ENCODE measurements around the gene MRPL9. TPM values are rescaled to one million over a fixed set of nuclear protein-coding genes. Genes with fewer than 3 reads are reported as not detected.

MRPL9 gene
- total and polyA plus RNA-seq, 2 donors (not counting 1 experiment from before 2014, with no cell fraction given) = 65.5 to 84.6 TPM

GRCh38 chr1:151809290-151809984 is 46.1 kb upstream of the MRPL9 start:
- no peak overlapping the region for H2AFZ ChIP-seq (ENCODE audit: insufficient read depth, low read depth, low read length, poor library complexity, severe bottlenecking)
- H3K27me3 ChIP-seq (replicated peaks in 1 of 4; ENCODE audit: control extremely low read depth in 1 of 4, control insufficient read depth in 3 of 4, insufficient read depth in 4 of 4, low read length in 3 of 4) = no peaks in the 10 kb centered on the region
- no peak for DNase-seq
- H3K4me1 ChIP-seq (ENCODE audit: control insufficient read depth in 2 of 2, insufficient read depth in 2 of 2, low read length in 2 of 2) = peaks cover 2 to 3% of the 10 kb centered on the region in 2 donors
- H3K9me3 Mint-ChIP-seq (ENCODE audit: insufficient read depth) = no peaks in the 10 kb centered on the region
- WGBS (ENCODE audit: insufficient coverage) = 67% methylated on average over 2 of the region's 8 CpGs
- H3K9me3 ChIP-seq (ENCODE audit: control extremely low read depth in 1 of 3, control insufficient read depth in 2 of 3, insufficient read depth in 1 of 3, low read length in 2 of 3) = no peaks in the 10 kb centered on the region
- no peak overlapping the region for H3K9ac ChIP-seq (ENCODE audit: low read length)
- no peaks in the 10 kb centered on the region for H3K36me3 ChIP-seq (replicated peaks in 1 of 2; ENCODE audit: control extremely low read depth in 1 of 2, control insufficient read depth in 1 of 2, extremely low read depth in 1 of 2, insufficient read depth in 2 of 2, low read length in 1 of 2)
- no peak overlapping the region for H3K27ac Mint-ChIP-seq
- ChIA-PET CTCF (no interaction called here), POLR2A (interaction anchor here (0.6 kb wide), 1 partner anchor 580 kb away, joined by 6 read pairs; no protein-coding TSS in a partner anchor)
- H3K4me2 ChIP-seq (replicated peaks; ENCODE audit: low read depth, low read length, poor library complexity, severe bottlenecking) = no peak overlapping the region
- ATAC-seq (ENCODE audit: low read depth) = no peak
- no peak overlapping the region for H3K4me3 ChIP-seq (ENCODE audit: control extremely low read depth in 1 of 5, extremely low read depth in 1 of 5, insufficient read depth in 1 of 5, low read depth in 2 of 5, low read length in 4 of 5)
- H4K20me1 ChIP-seq (ENCODE audit: control insufficient read depth, insufficient read depth, low read length, poor library complexity, severe bottlenecking) = no peaks in the 10 kb centered on the region
- intact Hi-C loops (cut with micrococcal nuclease) = no loop called here
- no peaks in the 10 kb centered on the region for H3K79me2 ChIP-seq (ENCODE audit: control insufficient read depth, insufficient read depth, low read length)
- TF ChIP-seq CTCF (IDR thresholded peaks at IDR 0.05) (no peak), EZH2 (IDR thresholded peaks at IDR 0.05; ENCODE audit: borderline replicate concordance, insufficient read depth, low read depth, low read length, poor library complexity, severe bottlenecking) (no peak)
- no peak overlapping the region for H3K4me3 Mint-ChIP-seq
- H3K27me3 Mint-ChIP-seq = peaks cover 15% of the 10 kb centered on the region
- no peak overlapping the region for H3K27ac ChIP-seq (ENCODE audit: low read length in 2 of 2)
- H3K4me1 Mint-ChIP-seq = peaks cover 4% of the 10 kb centered on the region

GRCh38 chr1:151807766-151808165 is 44.5 kb upstream of the MRPL9 start:
- ChIA-PET CTCF (interaction anchor here (1.4 kb wide), 1 partner anchor 29 kb away, joined by 4 read pairs; no protein-coding TSS in a partner anchor), POLR2A (no interaction called here)
- Histone ChIP-seq H3K79me2 (ENCODE audit: control insufficient read depth, insufficient read depth, low read length) (no peaks in the 10 kb centered on the region), H3K27ac (ENCODE audit: low read length in 2 of 2) (no peak overlapping the region), H3K4me3 (ENCODE audit: control extremely low read depth in 1 of 5, extremely low read depth in 1 of 5, insufficient read depth in 1 of 5, low read depth in 2 of 5, low read length in 4 of 5) (no peak overlapping the region), H3K4me2 (replicated peaks; ENCODE audit: low read depth, low read length, poor library complexity, severe bottlenecking) (no peak overlapping the region), H3K9me3 (ENCODE audit: control extremely low read depth in 1 of 3, control insufficient read depth in 2 of 3, insufficient read depth in 1 of 3, low read length in 2 of 3) (no peaks in the 10 kb centered on the region), H3K36me3 (replicated peaks in 1 of 2; ENCODE audit: control extremely low read depth in 1 of 2, control insufficient read depth in 1 of 2, extremely low read depth in 1 of 2, insufficient read depth in 2 of 2, low read length in 1 of 2) (no peaks in the 10 kb centered on the region), H3K9ac (ENCODE audit: low read length) (no peak overlapping the region), H3K4me1 (ENCODE audit: control insufficient read depth in 2 of 2, insufficient read depth in 2 of 2, low read length in 2 of 2) (peaks cover 6 to 9% of the 10 kb centered on the region in 2 donors), H4K20me1 (ENCODE audit: control insufficient read depth, insufficient read depth, low read length, poor library complexity, severe bottlenecking) (no peaks in the 10 kb centered on the region), H3K27me3 (replicated peaks in 1 of 4; ENCODE audit: control extremely low read depth in 1 of 4, control insufficient read depth in 3 of 4, insufficient read depth in 4 of 4, low read length in 3 of 4) (no peaks in the 10 kb centered on the region), H2AFZ (ENCODE audit: insufficient read depth, low read depth, low read length, poor library complexity, severe bottlenecking) (no peak overlapping the region)
- Mint-ChIP-seq H3K27ac (no peak overlapping the region), H3K9me3 (ENCODE audit: insufficient read depth) (no peaks in the 10 kb centered on the region), H3K4me3 (no peak overlapping the region), H3K4me1 (peaks cover 9% of the 10 kb centered on the region), H3K27me3 (peaks cover 13% of the 10 kb centered on the region)
- TF ChIP-seq EZH2 (IDR thresholded peaks at IDR 0.05; ENCODE audit: borderline replicate concordance, insufficient read depth, low read depth, low read length, poor library complexity, severe bottlenecking) (no peak), CTCF (IDR thresholded peaks at IDR 0.05) (no peak)
- no peak for DNase-seq
- no peak for ATAC-seq (ENCODE audit: low read depth)
- no CpG with 5 or more reads among the region's 1 CpG for WGBS (ENCODE audit: insufficient coverage)
- intact Hi-C loops (cut with micrococcal nuclease) = no loop called here
